Activated naive CD8-positive, alpha-beta T cell treated with anti-CD3 and anti-CD28 coated beads, Interleukin-2, amount 50 U/mL, for 24 hours (primary cell): Measurements from ENCODE around the gene XRRA1.

ENCODE experiments used
- ATAC-seq: fragments of 150-1000 bp; cut with Tn5 transposase; one replicate; pipeline ENCODE4 v1.10.0; 2021
- DNase-seq: peaks from one replicate; pipeline ENCODE4 v3.0.0; 2021
- H3K27ac Mint-ChIP-seq: one replicate; pipeline ENCODE4 v1.8.0; 2021; ENCODE audit warnings: mild to moderate bottlenecking, mixed read lengths
- H3K27me3 Mint-ChIP-seq: one replicate; pipeline ENCODE4 v1.8.0; 2021; ENCODE audit warnings: mixed read lengths
- H3K36me3 Mint-ChIP-seq: one replicate; pipeline ENCODE4 v1.8.0; 2021; ENCODE audit warnings: low read depth, mixed read lengths
- H3K4me1 Mint-ChIP-seq: one replicate; pipeline ENCODE4 v1.8.0; 2021; ENCODE audit warnings: mixed read lengths
- H3K4me3 Mint-ChIP-seq: one replicate; pipeline ENCODE4 v1.8.0; 2021; ENCODE audit warnings: mild to moderate bottlenecking, moderate library complexity, mixed read lengths
- H3K9me3 Mint-ChIP-seq: one replicate; pipeline ENCODE4 v1.8.0; 2021; ENCODE audit warnings: mixed read lengths

XRRA1 gene

DNA sequence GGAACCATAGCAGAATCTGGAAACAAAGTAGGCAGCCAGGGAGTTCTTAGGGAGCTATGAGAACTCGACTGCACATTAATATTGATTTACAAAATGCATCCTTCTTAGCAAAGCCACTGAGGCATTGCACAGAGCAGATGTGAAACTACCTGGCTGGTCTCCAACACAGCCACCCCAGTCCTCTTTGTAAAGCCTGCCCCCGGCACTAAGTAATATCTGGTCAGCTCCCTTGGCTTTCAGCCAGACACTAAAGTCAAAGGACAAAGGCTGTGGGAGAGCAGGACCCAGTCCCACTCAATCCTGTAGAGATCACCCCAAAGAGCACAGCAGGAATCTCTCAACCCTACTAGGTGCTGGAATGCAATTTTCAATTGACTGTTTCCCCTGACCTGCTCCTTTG lies 12.8 kb downstream of the XRRA1 start:
- Mint-ChIP-seq H3K36me3 (peaks cover 15% of the 10 kb centered on the region), H3K27me3 (no peaks in the 10 kb centered on the region), H3K9me3 (no peaks in the 10 kb centered on the region), H3K4me1 (peaks cover 17% of the 10 kb centered on the region), H3K4me3 (no peak overlapping the region), H3K27ac (no peak overlapping the region)
- no peak for DNase-seq
- ATAC-seq, result no peak

DNA sequence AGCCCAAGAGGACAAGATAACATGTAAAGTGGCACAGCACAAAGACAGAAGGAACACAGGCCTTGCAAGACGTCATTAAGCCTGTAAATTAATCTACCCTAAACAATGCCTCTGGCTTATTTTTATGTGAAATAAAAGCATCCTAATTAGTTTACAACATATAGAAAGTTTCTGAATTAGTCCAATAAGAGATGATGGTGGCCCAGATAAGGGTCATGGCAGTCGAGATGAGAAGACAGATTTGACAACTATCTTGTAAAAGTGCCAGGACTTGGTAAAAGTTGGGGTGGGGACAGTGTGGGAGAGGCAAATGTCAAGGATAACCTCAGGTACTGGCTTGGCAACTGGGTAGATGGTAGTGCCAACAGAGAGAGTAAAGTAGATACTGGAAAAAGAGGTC lies 13.6 kb downstream of the XRRA1 start:
- ATAC-seq (no peak), DNase-seq (no peak)
- peaks cover 12% of the 10 kb centered on the region for H3K36me3 Mint-ChIP-seq
- no peaks in the 10 kb centered on the region for H3K27me3 Mint-ChIP-seq
- no peak overlapping the region for H3K27ac Mint-ChIP-seq
- no peaks in the 10 kb centered on the region for H3K9me3 Mint-ChIP-seq
- peaks cover 17% of the 10 kb centered on the region for H3K4me1 Mint-ChIP-seq
- H3K4me3 Mint-ChIP-seq, result no peak overlapping the region

DNA sequence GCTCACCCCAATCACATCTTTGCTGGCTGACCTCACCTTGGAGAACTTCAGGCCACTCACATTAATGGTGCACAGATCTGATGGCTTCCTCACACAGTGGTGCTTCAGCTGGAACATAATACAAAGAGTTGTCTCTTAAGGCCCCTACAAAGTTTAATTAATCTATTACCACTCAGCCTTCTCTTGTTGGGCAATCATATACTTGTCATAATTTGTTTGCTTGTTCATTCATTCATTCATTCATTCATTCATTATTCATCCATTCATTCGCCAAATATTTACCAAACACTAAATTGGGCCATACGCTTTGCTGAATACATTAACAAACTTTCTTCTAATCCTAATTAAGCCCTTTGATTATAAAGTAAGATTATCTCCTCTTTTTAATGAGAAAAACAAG lies 15.1 kb downstream of the XRRA1 start:
- H3K4me3 Mint-ChIP-seq, result no peak overlapping the region
- no peaks in the 10 kb centered on the region for H3K27me3 Mint-ChIP-seq
- no peaks in the 10 kb centered on the region for H3K9me3 Mint-ChIP-seq
- ATAC-seq (no peak), DNase-seq (no peak)
- H3K36me3 Mint-ChIP-seq, result peaks cover 9% of the 10 kb centered on the region
- no peak overlapping the region for H3K27ac Mint-ChIP-seq
- H3K4me1 Mint-ChIP-seq, result peaks cover 17% of the 10 kb centered on the region

DNA sequence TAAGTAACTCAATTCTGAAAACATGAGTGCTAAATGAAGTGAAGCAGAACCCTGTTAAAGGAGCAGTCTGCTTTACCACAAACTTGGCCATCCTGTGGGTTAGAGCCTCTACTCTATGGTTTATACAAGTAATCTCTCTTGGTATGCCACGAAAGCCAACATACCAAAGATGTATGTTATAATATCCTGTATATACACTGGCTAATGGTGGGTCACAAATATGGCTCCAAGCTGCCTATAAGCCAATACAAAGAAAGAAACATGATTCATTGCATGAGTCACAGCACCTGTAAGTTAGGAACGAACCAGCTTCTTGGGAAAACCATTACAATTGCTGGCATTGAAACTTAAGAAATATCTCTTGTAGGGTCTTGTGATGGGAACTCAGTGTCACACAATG lies 16.1 kb downstream of the XRRA1 start:
- no peak overlapping the region for H3K4me3 Mint-ChIP-seq
- no peaks in the 10 kb centered on the region for H3K27me3 Mint-ChIP-seq
- H3K9me3 Mint-ChIP-seq, result no peaks in the 10 kb centered on the region
- no peak overlapping the region for H3K27ac Mint-ChIP-seq
- DNase-seq, result no peak
- peaks cover 7% of the 10 kb centered on the region for H3K36me3 Mint-ChIP-seq
- peaks cover 17% of the 10 kb centered on the region for H3K4me1 Mint-ChIP-seq
- peak; percentile 83 for ATAC-seq

DNA sequence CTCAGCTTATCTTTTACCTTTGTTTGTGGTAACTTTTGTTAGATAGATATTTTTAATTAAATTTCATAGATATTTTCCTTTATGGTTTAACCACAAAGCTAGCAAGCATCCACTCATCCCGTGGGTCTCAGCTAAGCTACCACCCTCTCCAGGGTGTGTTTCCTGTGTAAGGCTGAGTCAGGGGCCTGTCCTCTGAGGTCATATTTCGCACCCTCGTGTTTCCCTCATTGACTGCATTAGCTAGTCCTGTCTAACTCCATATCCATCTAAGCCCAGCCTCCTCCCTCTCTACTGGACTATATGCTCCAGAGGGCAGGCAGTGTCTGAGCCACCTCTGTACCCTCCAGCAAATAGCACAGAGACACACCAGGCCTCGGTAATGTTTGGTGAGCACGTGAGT lies 16.7 kb downstream of the XRRA1 start:
- ATAC-seq, result peak; percentile 65
- H3K9me3 Mint-ChIP-seq, result no peaks in the 10 kb centered on the region
- H3K4me1 Mint-ChIP-seq, result peaks cover 17% of the 10 kb centered on the region
- no peak overlapping the region for H3K4me3 Mint-ChIP-seq
- no peaks in the 10 kb centered on the region for H3K27me3 Mint-ChIP-seq
- DNase-seq, result no peak
- peaks cover 7% of the 10 kb centered on the region for H3K36me3 Mint-ChIP-seq
- H3K27ac Mint-ChIP-seq, result no peak overlapping the region

DNA sequence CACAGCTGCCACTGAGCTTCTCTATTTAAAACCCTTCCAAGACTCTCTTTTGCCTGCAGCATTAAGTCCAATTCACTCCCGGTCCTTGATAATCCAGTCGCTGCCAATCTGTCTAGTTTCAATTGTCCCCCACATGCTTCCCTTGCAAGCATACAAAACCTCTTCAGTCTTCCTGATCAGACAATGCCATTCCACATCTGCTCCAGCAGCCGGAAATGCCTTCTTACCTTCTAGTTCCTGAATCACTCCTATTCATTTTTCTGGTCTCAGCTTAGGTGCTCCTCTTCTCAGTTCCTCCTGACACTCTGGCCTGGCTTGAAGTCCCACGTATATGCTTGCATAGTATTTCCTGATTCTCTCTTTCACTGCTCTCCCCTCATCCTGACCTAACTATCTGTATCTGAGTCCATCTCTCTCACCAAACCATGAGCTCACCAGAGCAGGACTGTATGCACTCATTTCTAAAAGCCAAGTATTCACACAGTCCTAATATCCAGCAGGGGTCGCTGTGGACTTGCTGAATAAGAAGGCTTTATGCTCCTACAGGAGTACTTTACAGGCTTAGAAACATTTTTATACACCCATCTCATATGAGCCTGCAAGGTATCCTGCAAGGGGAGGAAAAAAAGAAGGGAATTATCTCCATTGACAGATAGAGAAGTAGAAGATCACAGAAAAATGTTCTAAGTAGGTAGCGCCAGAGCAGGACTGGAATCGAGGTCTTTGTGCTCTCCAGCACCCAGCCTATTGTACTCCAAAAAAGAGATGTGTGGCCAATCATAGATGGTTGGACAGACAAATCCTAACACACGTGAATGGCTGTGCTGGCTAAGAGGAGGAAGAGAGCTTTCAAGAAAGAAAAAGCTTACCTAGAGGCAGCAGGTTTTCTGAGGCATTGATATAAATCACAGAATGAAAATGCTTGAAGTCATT lies 19.2 kb downstream of the XRRA1 start:
- peak; percentile 52 for ATAC-seq
- no peaks in the 10 kb centered on the region for H3K27me3 Mint-ChIP-seq
- peaks cover 28% of the 10 kb centered on the region for H3K4me1 Mint-ChIP-seq
- no peak overlapping the region for H3K4me3 Mint-ChIP-seq
- peak; percentile 65 for DNase-seq
- no peak overlapping the region for H3K27ac Mint-ChIP-seq
- H3K36me3 Mint-ChIP-seq, result peaks cover 4% of the 10 kb centered on the region
- no peaks in the 10 kb centered on the region for H3K9me3 Mint-ChIP-seq

DNA sequence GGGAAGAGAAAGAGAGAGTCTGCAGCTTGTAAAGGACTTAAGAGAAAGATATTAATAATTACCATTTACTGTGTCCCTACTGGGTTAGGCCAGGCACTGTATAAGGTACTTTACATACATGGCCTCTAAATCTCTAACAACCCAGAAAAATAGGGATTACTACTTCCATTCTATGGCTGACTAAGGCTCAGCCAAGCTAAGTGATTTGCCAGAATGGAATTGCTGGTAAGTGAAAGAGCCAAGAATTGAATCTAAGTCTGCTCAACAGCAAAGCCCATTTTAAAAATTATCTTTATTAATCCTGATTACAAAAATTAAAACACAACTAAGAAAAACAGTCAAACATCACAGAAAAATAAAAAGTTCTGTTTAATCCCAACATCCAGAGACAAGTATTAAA lies 21.4 kb downstream of the XRRA1 start:
- no peaks in the 10 kb centered on the region for H3K27me3 Mint-ChIP-seq
- H3K36me3 Mint-ChIP-seq, result no peaks in the 10 kb centered on the region
- H3K9me3 Mint-ChIP-seq, result no peaks in the 10 kb centered on the region
- peaks cover 15% of the 10 kb centered on the region for H3K4me1 Mint-ChIP-seq
- no peak for ATAC-seq
- no peak for DNase-seq
- no peak overlapping the region for H3K27ac Mint-ChIP-seq
- no peak overlapping the region for H3K4me3 Mint-ChIP-seq

DNA sequence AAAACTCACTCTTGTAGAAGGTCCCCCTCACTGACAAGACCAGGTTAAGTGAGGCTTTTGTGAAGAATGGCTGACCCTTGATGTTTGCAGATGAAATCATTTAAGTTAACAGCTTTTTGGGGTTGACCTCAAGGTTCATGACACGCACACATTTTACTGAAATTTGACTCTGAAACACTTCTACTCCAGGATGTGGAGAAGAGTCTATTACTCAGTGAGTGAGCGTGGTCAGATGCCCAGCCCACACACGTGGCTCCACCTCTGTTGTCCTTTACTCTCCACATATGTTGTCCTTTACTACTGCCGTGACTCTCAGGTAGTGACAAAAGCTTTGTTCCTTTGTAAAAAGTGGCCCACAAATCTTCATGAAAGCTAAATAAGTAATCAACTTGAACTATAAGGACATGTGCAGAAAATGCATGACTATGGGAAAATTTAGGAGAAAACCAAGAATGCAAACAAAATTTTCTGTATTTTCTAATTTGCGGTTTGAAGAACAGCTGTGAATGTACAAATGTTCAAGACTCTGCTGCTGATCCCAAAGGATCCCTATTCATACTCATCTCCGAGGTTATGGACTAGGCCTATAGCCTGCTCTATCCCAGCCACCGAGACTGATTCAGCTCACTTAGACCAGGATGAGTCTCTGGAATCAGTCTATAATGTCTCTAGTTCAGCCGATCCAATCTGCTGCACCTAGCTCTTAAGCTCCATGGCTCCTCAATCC lies 22.4 kb downstream of the XRRA1 start:
- Mint-ChIP-seq H3K27me3 (no peaks in the 10 kb centered on the region), H3K36me3 (no peaks in the 10 kb centered on the region), H3K27ac (no peak overlapping the region), H3K4me1 (peaks cover 11% of the 10 kb centered on the region), H3K9me3 (no peaks in the 10 kb centered on the region), H3K4me3 (no peak overlapping the region)
- DNase-seq, result peak; percentile 37
- peak; percentile 89 for ATAC-seq

DNA sequence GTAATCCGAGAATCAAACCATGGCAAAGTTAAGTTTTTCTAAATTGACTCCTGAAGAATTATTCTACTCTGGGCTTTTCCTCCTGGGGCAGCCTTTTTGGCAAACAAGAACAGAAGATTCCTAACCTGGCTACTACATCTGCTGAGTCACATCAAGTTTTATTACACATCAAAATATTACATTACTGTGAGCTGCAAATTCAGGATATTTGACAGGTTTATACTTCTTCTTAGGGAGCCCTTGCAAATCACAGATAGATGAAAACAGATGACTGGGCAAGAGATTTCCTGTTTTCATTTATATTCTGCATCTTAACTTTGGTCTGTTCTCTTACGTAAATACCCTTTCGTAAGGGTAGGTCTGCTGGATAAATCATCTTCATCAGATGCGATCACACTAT lies 23.6 kb downstream of the XRRA1 start:
- ATAC-seq (no peak), DNase-seq (no peak)
- no peaks in the 10 kb centered on the region for H3K9me3 Mint-ChIP-seq
- H3K27me3 Mint-ChIP-seq, result no peaks in the 10 kb centered on the region
- H3K4me1 Mint-ChIP-seq, result peaks cover 11% of the 10 kb centered on the region
- no peak overlapping the region for H3K27ac Mint-ChIP-seq
- no peak overlapping the region for H3K4me3 Mint-ChIP-seq
- H3K36me3 Mint-ChIP-seq, result peaks cover 3% of the 10 kb centered on the region

DNA sequence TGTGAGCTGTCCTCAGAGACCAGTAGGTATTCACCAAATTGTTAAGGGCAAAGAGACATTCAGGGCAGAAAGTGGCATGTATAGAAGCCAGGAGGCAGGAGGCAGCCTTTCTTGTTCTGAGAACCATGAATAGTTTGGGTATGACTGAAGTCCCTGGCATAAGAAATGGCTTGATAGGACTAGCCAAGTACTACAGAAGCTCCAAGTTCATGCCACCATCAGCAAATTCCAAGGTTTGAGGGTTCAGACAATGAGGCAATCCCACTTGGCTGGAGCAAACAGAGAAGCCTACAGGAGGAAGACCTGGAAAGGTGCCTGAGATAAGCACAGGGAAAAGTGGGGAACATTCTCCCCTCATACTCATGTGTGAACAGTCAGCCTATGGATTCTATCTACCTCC lies 25.8 kb downstream of the XRRA1 start:
- DNase-seq (no peak), ATAC-seq (no peak)
- Mint-ChIP-seq H3K27me3 (no peaks in the 10 kb centered on the region), H3K36me3 (peaks cover 10% of the 10 kb centered on the region), H3K9me3 (no peaks in the 10 kb centered on the region), H3K4me1 (peaks cover 11% of the 10 kb centered on the region), H3K4me3 (no peak overlapping the region), H3K27ac (no peak overlapping the region)

DNA sequence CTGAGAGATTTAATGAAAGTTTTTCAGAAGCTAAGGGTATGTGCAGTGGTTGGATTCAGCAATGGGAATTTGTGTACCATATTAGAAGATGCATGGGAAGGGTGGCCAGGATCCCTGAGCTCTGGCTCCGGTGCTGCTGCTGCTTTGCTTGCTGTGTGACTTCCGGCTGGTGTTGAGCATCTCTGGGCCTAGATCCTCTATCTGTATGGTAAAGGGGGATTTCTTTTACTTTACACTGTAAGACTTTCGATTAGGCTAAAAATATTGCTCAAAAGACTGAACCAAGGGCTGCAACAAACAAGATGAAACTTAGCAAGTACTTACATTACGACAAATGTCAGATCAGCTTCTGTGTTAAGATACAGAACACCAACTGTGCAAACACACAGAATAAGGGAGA lies 39.1 kb downstream of the XRRA1 start:
- ATAC-seq (no peak), DNase-seq (no peak)
- Mint-ChIP-seq H3K4me3 (no peak overlapping the region), H3K36me3 (peaks cover 20% of the 10 kb centered on the region), H3K9me3 (no peaks in the 10 kb centered on the region), H3K27me3 (no peaks in the 10 kb centered on the region), H3K27ac (no peak overlapping the region), H3K4me1 (no peaks in the 10 kb centered on the region)

DNA sequence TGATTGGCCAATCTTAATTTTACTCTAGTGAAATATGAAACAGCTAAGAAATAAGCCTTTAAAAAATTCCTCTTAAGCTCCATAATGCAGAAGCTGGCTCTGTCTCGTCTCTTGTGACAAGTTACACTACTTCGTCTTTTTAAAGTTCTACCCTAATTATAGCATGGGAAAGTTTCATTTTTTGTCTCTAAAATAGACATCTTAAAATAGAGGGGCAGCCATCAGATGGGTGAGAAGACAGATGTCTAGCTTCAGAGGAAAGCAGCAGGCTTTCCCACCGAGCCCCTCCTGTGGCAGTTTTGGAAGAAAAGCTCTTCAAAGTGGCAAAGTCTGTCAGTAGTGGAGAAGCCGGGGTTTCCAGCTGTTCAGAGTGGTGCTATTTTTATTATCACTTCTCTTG lies 39.5 kb downstream of the XRRA1 start:
- Mint-ChIP-seq H3K27me3 (no peaks in the 10 kb centered on the region), H3K9me3 (no peaks in the 10 kb centered on the region), H3K36me3 (peaks cover 17% of the 10 kb centered on the region), H3K27ac (no peak overlapping the region), H3K4me3 (no peak overlapping the region), H3K4me1 (no peaks in the 10 kb centered on the region)
- no peak for ATAC-seq
- no peak for DNase-seq

DNA sequence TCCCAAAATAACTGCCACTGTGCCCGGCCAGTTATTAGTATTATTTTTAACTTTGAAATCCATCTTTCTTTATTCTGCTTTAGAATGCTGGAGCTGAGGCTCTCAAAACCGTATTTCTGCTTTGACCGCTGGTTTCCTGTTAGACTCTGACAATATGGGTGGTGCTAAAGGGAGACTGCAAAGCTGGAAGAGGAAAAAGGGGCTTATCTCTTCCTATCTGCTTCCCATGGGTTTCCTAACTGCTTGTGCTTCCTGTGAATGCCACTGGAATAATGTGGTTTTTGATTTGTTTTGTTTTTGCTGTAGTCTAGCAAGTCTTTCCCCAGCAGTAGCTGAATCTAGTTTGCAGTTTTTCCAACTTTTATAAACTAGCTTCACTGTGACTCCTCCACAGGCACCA lies 43.6 kb downstream of the XRRA1 start:
- Mint-ChIP-seq H3K4me1 (no peaks in the 10 kb centered on the region), H3K27ac (peak overlapping the region; percentile 3), H3K9me3 (peaks cover 18% of the 10 kb centered on the region), H3K27me3 (no peaks in the 10 kb centered on the region), H3K36me3 (peaks cover 24% of the 10 kb centered on the region), H3K4me3 (no peak overlapping the region)
- no peak for DNase-seq
- no peak for ATAC-seq

DNA sequence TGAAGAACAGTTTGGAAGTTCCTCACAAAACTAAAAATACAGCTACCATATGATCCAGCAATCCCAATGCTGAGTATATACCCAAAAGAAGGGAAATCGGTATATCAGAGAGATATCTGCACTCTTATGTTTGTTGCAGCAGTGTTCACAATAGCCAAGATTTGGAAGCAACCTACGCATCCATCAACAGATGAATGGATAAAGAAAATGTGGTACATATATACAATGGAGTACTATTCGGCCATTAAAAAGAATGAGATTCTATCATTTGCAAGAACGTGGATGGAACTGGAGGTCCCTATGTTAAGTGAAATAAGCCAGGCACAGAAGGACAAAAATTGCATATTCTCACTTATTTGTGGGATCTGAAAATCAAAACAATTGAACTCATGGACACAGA lies 46.5 kb downstream of the XRRA1 start:
- Mint-ChIP-seq H3K4me3 (no peak overlapping the region), H3K9me3 (peaks cover 38% of the 10 kb centered on the region), H3K4me1 (no peaks in the 10 kb centered on the region), H3K36me3 (peaks cover 42% of the 10 kb centered on the region), H3K27ac (no peak overlapping the region), H3K27me3 (no peaks in the 10 kb centered on the region)
- ATAC-seq (no peak), DNase-seq (no peak)

DNA sequence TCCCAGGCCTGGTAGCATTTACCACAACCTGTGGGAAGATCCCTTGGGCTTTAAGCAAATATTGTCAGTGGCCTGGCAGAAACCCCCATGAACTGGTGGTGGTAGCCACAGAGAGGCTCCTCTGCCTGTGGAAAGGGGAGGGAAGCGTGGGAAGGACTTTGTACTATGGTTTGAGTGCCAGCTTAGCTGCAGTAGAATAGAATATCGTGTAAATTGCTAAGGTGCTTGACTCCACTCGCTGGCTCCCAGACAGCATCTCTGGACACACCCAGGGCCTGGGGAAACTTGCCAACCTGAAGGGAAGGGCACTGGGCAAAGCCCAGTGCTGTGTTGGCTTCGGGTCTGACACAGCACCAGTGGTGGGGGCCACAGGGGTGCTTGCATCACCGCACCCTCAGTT lies 52.6 kb downstream of the XRRA1 start:
- peaks cover 65% of the 10 kb centered on the region for H3K36me3 Mint-ChIP-seq
- H3K4me1 Mint-ChIP-seq, result no peaks in the 10 kb centered on the region

More for the DNA sequence above, 52.6 kb downstream of the XRRA1 start:
- Mint-ChIP-seq H3K27ac (no peak overlapping the region), H3K4me3 (no peak overlapping the region), H3K27me3 (no peaks in the 10 kb centered on the region), H3K9me3 (peaks cover 60% of the 10 kb centered on the region)
- no peak for DNase-seq
- no peak for ATAC-seq
